Esophagus muscularis mucosa (tissue), 4 donors: Measurements from ENCODE around the gene TRAPPC11. TPM values are rescaled to one million over a fixed set of nuclear protein-coding genes. Genes with fewer than 3 reads are reported as not detected.
A peak's percentile ranks its signal among the peaks of the same experiment; 100 is the strongest.

Experiments used
- DNase-seq: peaks from one replicate; pipeline ENCODE4 v3.0.0-alpha.2; 2017; ENCODE audit errors: extremely low spot score
- H3K27ac ChIP-seq, 4 donors: fragments of 200-600 bp; sonication (generic); replicated peaks in 1 of 4; 1 replicate in 3 of 4; 2 replicates in 1 of 4; pipeline ENCODE4 v1.5.1; 2016 to 2019; ENCODE audit warnings: mild to moderate bottlenecking in 1 of 4
- H3K27me3 ChIP-seq, 4 donors: fragments of 200-600 bp; sonication (generic); one replicate each; pipeline versions ENCODE4 v1.5.1 to v1.6.0; 2016 to 2019
- H3K36me3 ChIP-seq, 4 donors: fragments of 200-600 bp; sonication (generic); one replicate each; pipeline ENCODE4 v1.5.1; 2016 to 2019
- H3K4me1 ChIP-seq, 4 donors: fragments of 200-600 bp; sonication (generic); one replicate each; pipeline ENCODE4 v1.5.1; 2016 to 2019
- H3K4me3 ChIP-seq, 4 donors: fragments of 200-600 bp; sonication (generic); 1 replicate in 2 of 4; 2 replicates in 2 of 4; pipeline ENCODE4 v1.5.1; 2016 to 2019; ENCODE audit warnings: mild to moderate bottlenecking in 4 of 4, moderate library complexity in 1 of 4
- H3K9me3 ChIP-seq, 4 donors: fragments of 200-600 bp; sonication (generic); 1 replicate in 3 of 4; 2 replicates in 1 of 4; pipeline ENCODE4 v1.5.1; 2016 to 2019
- EP300 ChIP-seq: sonication (generic); formaldehyde crosslinking; IDR thresholded peaks from one replicate; pipeline ENCODE4 v1.6.1; 2017; ENCODE audit warnings: antibody characterized with exemption
- POLR2A ChIP-seq: fragments of 450-650 bp; IDR thresholded peaks from one replicate; pipeline ENCODE4 v1.6.1; 2017; ENCODE audit warnings: antibody characterized with exemption, moderate library complexity, mild to moderate bottlenecking, low read depth
- POLR2AphosphoS5 ChIP-seq, 2 donors: sonication (generic); formaldehyde crosslinking; IDR thresholded peaks; one replicate each; pipeline ENCODE4 v1.6.1; 2017; ENCODE audit warnings: antibody characterized with exemption in 2 of 2
- WGBS: methylation state at CpG from one replicate; pipeline ENCODE4 v1.1.5; 2018; 5-methylcytosine and 5-hydroxymethylcytosine counted together
- intact Hi-C: fragments of 100-400 bp; cut with DNase I; formaldehyde crosslinking; loops from one replicate; pipeline ENCODE4 v1.15.1; 2023
- total RNA-seq, 4 donors: library from RNA; depleted of rRNA; stranded (reverse); fragments of >200 nt; gene quantifications; one replicate each; pipeline versions ENCODE4 v1.1.0 to v1.2.1, GENCODE V29; 2016
- TF ChIP-seq, protein P1 (sequence below), 3 experiments: fragments of 200-600 bp in 2 of 3; fragments of 450-650 bp in 1 of 3; sonication (generic) in 2 of 3; IDR thresholded peaks; one replicate each; pipeline ENCODE4 v1.5.1; 2017 to 2019; ENCODE audit warnings: antibody characterized with exemption in 3 of 3, mild to moderate bottlenecking in 2 of 3, moderate library complexity in 1 of 3

TRAPPC11 gene
- total RNA-seq, 4 donors from 2014 or later = 35.6 to 42.8 (median 39.7) TPM

DNA sequence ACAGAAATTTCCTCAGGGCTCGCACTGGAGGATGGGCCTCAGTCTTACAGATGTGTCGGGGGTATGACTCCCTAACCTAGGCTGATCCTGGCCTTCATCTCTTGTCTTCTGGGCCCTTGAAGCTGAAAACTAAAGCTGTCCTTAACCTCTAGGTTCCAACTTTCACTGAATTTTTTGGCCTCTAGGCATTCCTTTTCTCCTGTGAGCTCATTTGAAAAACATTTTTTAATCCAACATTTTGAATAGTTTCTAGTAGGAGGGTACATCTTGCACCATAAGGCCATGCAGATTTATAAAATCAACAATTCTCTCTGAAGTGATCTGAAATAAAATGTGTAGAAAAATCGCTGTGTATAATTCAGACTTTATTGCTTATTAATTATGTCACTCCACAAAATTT lies 19.8 kb upstream of the TRAPPC11 start:
- H3K4me3 ChIP-seq = no peak overlapping the region
- intact Hi-C loops = no loop called here
- DNase-seq = no peak
- no peak for TF ChIP-seq EP300
- TF ChIP-seq, protein P1, sequence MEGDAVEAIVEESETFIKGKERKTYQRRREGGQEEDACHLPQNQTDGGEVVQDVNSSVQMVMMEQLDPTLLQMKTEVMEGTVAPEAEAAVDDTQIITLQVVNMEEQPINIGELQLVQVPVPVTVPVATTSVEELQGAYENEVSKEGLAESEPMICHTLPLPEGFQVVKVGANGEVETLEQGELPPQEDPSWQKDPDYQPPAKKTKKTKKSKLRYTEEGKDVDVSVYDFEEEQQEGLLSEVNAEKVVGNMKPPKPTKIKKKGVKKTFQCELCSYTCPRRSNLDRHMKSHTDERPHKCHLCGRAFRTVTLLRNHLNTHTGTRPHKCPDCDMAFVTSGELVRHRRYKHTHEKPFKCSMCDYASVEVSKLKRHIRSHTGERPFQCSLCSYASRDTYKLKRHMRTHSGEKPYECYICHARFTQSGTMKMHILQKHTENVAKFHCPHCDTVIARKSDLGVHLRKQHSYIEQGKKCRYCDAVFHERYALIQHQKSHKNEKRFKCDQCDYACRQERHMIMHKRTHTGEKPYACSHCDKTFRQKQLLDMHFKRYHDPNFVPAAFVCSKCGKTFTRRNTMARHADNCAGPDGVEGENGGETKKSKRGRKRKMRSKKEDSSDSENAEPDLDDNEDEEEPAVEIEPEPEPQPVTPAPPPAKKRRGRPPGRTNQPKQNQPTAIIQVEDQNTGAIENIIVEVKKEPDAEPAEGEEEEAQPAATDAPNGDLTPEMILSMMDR (IDR thresholded peaks at IDR 0.05) = no peak
- TF ChIP-seq POLR2A = no peak
- TF ChIP-seq POLR2AphosphoS5 (IDR thresholded peaks at IDR 0.05) = no peak
- H3K9me3 ChIP-seq = no peaks in the 10 kb centered on the region
- H3K4me1 ChIP-seq = peaks cover 0 to 34% (median 25%) of the 10 kb centered on the region in 4 donors
- peak overlapping the region; percentile 53 to 71 (median 68) for H3K27ac ChIP-seq
- WGBS = 63% methylated on average over 3 of the region's 3 CpGs
- H3K27me3 ChIP-seq = no peaks in the 10 kb centered on the region
- peaks cover under 1 to 24% (median 11%) of the 10 kb centered on the region in 4 donors for H3K36me3 ChIP-seq

DNA sequence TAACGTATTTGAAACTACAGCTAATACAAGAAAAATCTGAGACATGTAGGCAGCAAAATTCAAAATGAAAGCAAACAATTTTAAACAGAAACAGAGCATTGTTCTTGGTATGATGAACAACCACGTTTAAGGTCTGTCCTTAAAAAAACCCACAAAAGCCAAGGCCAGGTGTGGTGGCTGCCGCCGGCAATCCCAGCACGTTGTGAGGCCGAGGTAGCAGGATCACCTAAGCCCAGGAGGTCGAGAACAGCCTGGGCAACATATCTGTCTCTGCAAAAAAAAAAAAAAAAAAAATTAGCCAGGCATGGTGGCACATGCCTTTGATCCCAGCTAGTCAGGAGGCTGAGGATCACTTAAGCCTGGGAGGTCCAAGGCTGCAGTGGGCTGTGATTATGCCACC lies 13.8 kb upstream of the TRAPPC11 start:
- Histone ChIP-seq H3K9me3 (no peaks in the 10 kb centered on the region), H3K36me3 (peaks cover 41 to 84% (median 65%) of the 10 kb centered on the region in 4 donors), H3K27ac (no peak overlapping the region), H3K4me1 (no peaks in the 10 kb centered on the region), H3K27me3 (no peaks in the 10 kb centered on the region), H3K4me3 (no peak overlapping the region)
- whole genome bisulfite sequencing = 82% methylated on average over 7 of the region's 7 CpGs
- intact Hi-C loops = no loop called here
- TF ChIP-seq, protein P1 (IDR thresholded peaks at IDR 0.05) = no peak
- TF ChIP-seq POLR2A (no peak), EP300 (no peak), POLR2AphosphoS5 (IDR thresholded peaks at IDR 0.05) (no peak)
- no peak for DNase-seq

DNA sequence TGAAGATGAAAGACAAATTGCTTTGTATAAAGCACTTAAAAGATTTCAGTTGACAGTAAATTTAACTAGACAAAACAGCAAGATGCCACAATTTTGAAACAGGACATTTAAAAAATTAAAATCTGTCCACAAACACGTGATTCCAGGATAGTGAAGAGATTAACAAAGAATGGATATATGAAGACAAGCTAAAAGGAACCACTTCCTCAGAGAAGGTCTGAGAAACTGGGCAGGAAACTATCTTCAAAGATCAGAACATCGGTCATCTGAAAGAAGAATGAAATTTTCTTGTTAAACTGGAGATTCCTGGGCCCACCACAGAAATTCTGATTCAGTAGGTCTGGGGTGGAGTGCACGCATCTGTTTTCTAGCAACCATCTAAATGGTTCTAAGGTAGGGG lies 1.5 kb upstream of the TRAPPC11 start:
- intact Hi-C loops = loop anchor here (5.0 to 10.0 kb wide), 2 partner anchors 53 to 155 kb away; no protein-coding TSS in a partner anchor
- no peak for DNase-seq
- no peaks in the 10 kb centered on the region for H3K27me3 ChIP-seq
- peaks cover 20 to 49% (median 43%) of the 10 kb centered on the region in 4 donors for H3K4me1 ChIP-seq
- H3K4me3 ChIP-seq = peak overlapping the region; percentile 74 to 98 (median 89)
- TF ChIP-seq POLR2AphosphoS5 (IDR thresholded peaks at IDR 0.05) = no peak
- no peak for TF ChIP-seq POLR2A
- TF ChIP-seq, protein P1 (IDR thresholded peaks at IDR 0.05) = no peak
- TF ChIP-seq EP300 = no peak
- 82% methylated on average over 3 of the region's 3 CpGs for WGBS
- H3K36me3 ChIP-seq = peaks cover 7 to 35% (median 17%) of the 10 kb centered on the region in 4 donors
- no peaks in the 10 kb centered on the region for H3K9me3 ChIP-seq
- H3K27ac ChIP-seq = no peak overlapping the region

DNA sequence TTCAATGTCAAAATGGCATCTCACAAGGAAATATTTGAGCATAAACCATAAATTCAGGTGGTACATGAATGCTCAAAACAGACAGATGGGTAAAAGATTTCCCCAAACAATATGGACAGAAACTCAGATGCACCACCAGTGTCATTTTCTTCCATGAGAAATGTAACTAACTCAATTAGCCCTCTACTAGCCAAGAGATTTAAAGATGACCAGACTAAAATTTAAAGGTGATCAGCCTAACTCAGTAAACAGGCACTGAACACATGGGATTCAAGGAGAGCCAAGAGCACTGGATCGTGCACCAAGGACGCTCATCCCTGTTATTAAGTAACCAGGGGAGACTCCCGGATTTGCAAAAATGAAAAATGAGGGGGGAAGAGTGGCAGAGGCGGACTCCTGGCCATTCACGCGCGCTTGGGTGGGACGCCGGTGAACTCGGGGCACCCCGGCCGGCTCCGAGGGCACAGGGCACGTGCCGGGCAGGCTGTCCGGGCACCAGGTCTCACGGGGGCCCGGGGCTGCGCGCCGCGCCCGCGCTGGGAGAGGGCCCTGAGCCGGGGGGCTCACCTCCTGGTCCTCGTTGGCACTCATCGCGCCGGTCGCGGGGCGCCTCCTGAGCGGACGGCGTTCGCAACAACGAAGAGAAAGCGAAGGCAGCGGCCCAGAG lies 598 bp upstream of the TRAPPC11 start:
- WGBS = 0% methylated on average over 11 of the region's 39 CpGs
- peaks cover 0 to 28% (median 9%) of the 10 kb centered on the region in 4 donors for H3K36me3 ChIP-seq
- TF ChIP-seq, protein P1 (IDR thresholded peaks at IDR 0.05) = no peak

More for the DNA sequence above, 598 bp upstream of the TRAPPC11 start:
- no peaks in the 10 kb centered on the region for H3K27me3 ChIP-seq
- no peaks in the 10 kb centered on the region for H3K9me3 ChIP-seq
- DNase-seq = no peak
- peaks cover 20 to 49% (median 43%) of the 10 kb centered on the region in 4 donors for H3K4me1 ChIP-seq
- intact Hi-C loops = loop anchor here (2.0 to 10.0 kb wide), 3 partner anchors 54 to 186 kb away; no protein-coding TSS in a partner anchor
- H3K27ac ChIP-seq = peak overlapping the region; percentile 86 to 94 (median 91)
- peak overlapping the region; percentile 74 to 98 (median 89) for H3K4me3 ChIP-seq
